IMR-90 (cell line): Measurements from ENCODE around the gene BMP8B. TPM values are rescaled to one million over a fixed set of nuclear protein-coding genes. Genes with fewer than 3 reads are reported as not detected.

Experiments used
- ATAC-seq: fragments of 200-7000 bp; cut with Tn5 transposase; 2 replicates; pipeline ENCODE4 v1.9.1; 2020; ENCODE audit warnings: low read depth, mild to moderate bottlenecking, moderate library complexity
- BruUV-seq: library from RNA; stranded (reverse); fragments of 400-500 nt; replicated peaks from 2 replicates; lab custom pipeline; 2021; lab: Mats Ljungman, UMichigan
- CTCF ChIA-PET: fragments of 300-600 bp; formaldehyde crosslinking; extraction: SDS; loops from one replicate; lab custom pipeline; 2021; ENCODE audit warnings: antibody characterized with exemption; lab: Yijun Ruan, JAX
- POLR2A ChIA-PET: fragments of 300-600 bp; sonication (Branson Sonifier 250); formaldehyde crosslinking; loops from one replicate; lab custom pipeline; 2022; ENCODE audit warnings: antibody characterized with exemption; ENCODE audit not compliant: unreplicated experiment; lab: Charles Lee
- DNase-seq: peaks from one replicate; pipeline ENCODE4 v3.0.0; 2013
- H2AFZ ChIP-seq: replicated peaks from 2 replicates; pipeline ENCODE3; 2013; ENCODE audit warnings: low read length, mild to moderate bottlenecking; ENCODE audit not compliant: poor library complexity
- H2AK5ac ChIP-seq: 2 replicates; pipeline ENCODE4 v1.6.1; 2013; ENCODE audit warnings: low read depth, low read length, inconsistent platforms
- H2AK9ac ChIP-seq: replicated peaks from 2 replicates; pipeline ENCODE3; 2013; ENCODE audit warnings: mild to moderate bottlenecking, low read depth, low read length, moderate library complexity; ENCODE audit not compliant: poor library complexity
- H2BK120ac ChIP-seq: 2 replicates; pipeline ENCODE4 v1.6.1; 2013; ENCODE audit warnings: low read depth, low read length, inconsistent platforms
- H2BK15ac ChIP-seq: 3 replicates; pipeline ENCODE4 v1.6.1; 2013; ENCODE audit warnings: low read depth, low read length, inconsistent platforms
- H2BK20ac ChIP-seq: 2 replicates; pipeline ENCODE4 v1.6.1; 2013; ENCODE audit warnings: low read depth, mild to moderate bottlenecking, inconsistent platforms, low read length, moderate library complexity
- H2BK5ac ChIP-seq: 2 replicates; pipeline ENCODE4 v1.6.1; 2013; ENCODE audit warnings: mild to moderate bottlenecking, low read depth, low read length, inconsistent platforms; ENCODE audit not compliant: poor library complexity, severe bottlenecking
- H3K14ac ChIP-seq: replicated peaks from 2 replicates; pipeline ENCODE4 v1.6.1; 2013; ENCODE audit warnings: low read depth, low read length, inconsistent platforms
- H3K18ac ChIP-seq: 2 replicates; pipeline ENCODE4 v1.6.1; 2013; ENCODE audit warnings: low read depth, low read length, control low read depth
- H3K23ac ChIP-seq: 2 replicates; pipeline ENCODE4 v1.6.1; 2013; ENCODE audit warnings: low read depth, low read length, inconsistent platforms
- H3K27ac ChIP-seq: 2 replicates; pipeline ENCODE4 v1.5.1; 2013; ENCODE audit warnings: mild to moderate bottlenecking, control low read depth, low read length; ENCODE audit not compliant: insufficient read depth
- H3K27me3 ChIP-seq: 2 replicates; pipeline ENCODE4 v1.6.1; 2013; ENCODE audit warnings: low read length; ENCODE audit not compliant: control insufficient read depth, insufficient read depth
- H3K36me3 ChIP-seq: 2 replicates; pipeline ENCODE4 v1.6.1; 2013; ENCODE audit warnings: low read length, mixed read lengths; ENCODE audit not compliant: control insufficient read depth, insufficient read depth
- H3K4ac ChIP-seq: 2 replicates; pipeline ENCODE4 v1.6.1; 2013; ENCODE audit warnings: low read depth, low read length, inconsistent platforms
- H3K4me1 ChIP-seq: 2 replicates; pipeline ENCODE4 v1.6.1; 2013; ENCODE audit warnings: low read length, mixed read lengths; ENCODE audit not compliant: control insufficient read depth, insufficient read depth
- H3K4me2 ChIP-seq: 2 replicates; pipeline ENCODE4 v1.6.1; 2013; ENCODE audit warnings: low read depth, mild to moderate bottlenecking, control low read depth, low read length, moderate library complexity
- H3K4me3 ChIP-seq: 2 replicates; pipeline ENCODE4 v1.5.1; 2013; ENCODE audit warnings: low read depth, mild to moderate bottlenecking, control low read depth, low read length, moderate library complexity; ENCODE audit not compliant: insufficient read depth
- H3K56ac ChIP-seq: 2 replicates; pipeline ENCODE4 v1.6.1; 2013; ENCODE audit warnings: low read length, inconsistent platforms; ENCODE audit not compliant: insufficient read depth; ENCODE audit errors: extremely low read depth
- H3K79me1 ChIP-seq, 2 experiments: 2 replicates each; pipeline ENCODE4 v1.6.1; 2013; ENCODE audit warnings: low read length in 2 of 2, inconsistent platforms in 1 of 2, low read depth in 1 of 2
- H3K9ac ChIP-seq: 2 replicates; pipeline ENCODE4 v1.6.1; 2013; ENCODE audit warnings: low read depth, low read length, control low read depth
- H3K9me1 ChIP-seq: 2 replicates; pipeline ENCODE4 v1.6.1; 2013; ENCODE audit warnings: low read length, inconsistent platforms; ENCODE audit not compliant: insufficient read depth
- H3K9me3 ChIP-seq: 2 replicates; pipeline ENCODE4 v1.6.1; 2013; ENCODE audit warnings: low read length; ENCODE audit not compliant: control insufficient read depth, insufficient read depth
- H4K20me1 ChIP-seq: 2 replicates; pipeline ENCODE4 v1.6.1; 2013; ENCODE audit warnings: low read length, inconsistent platforms; ENCODE audit not compliant: insufficient read depth
- H4K5ac ChIP-seq: 2 replicates; pipeline ENCODE4 v1.6.1; 2013; ENCODE audit warnings: mild to moderate bottlenecking, low read depth, low read length, control low read depth
- H4K8ac ChIP-seq, 2 experiments: 2 replicates each; pipeline ENCODE4 v1.6.1; 2013; ENCODE audit warnings: low read depth in 2 of 2, low read length in 2 of 2, control low read depth in 1 of 2, inconsistent platforms in 1 of 2
- H4K91ac ChIP-seq: 2 replicates; pipeline ENCODE4 v1.6.1; 2013; ENCODE audit warnings: low read depth, low read length, inconsistent platforms; ENCODE audit not compliant: insufficient read depth
- BHLHE40 ChIP-seq: fragments of 150-350 bp; IDR thresholded peaks from 2 replicates; pipeline ENCODE4 v1.6.1; 2016; ENCODE audit warnings: mild to moderate bottlenecking, low read depth, low read length
- CHD1 ChIP-seq: IDR thresholded peaks from 2 replicates; pipeline ENCODE4 v1.6.1; 2012; ENCODE audit warnings: low read depth, low read length, improper control_type of control experiment
- MAFK ChIP-seq: IDR thresholded peaks from 2 replicates; pipeline ENCODE4 v1.6.1; 2012; ENCODE audit warnings: low read depth, low read length, improper control_type of control experiment
- MAZ ChIP-seq: IDR thresholded peaks from 2 replicates; pipeline ENCODE4 v1.6.1; 2012; ENCODE audit warnings: low read depth, mild to moderate bottlenecking, low read length, improper control_type of control experiment, moderate library complexity, borderline replicate concordance
- MXI1 ChIP-seq: IDR thresholded peaks from 2 replicates; pipeline ENCODE4 v1.6.1; 2012; ENCODE audit warnings: low read depth, mild to moderate bottlenecking, low read length, moderate library complexity, borderline replicate concordance
- POLR2A ChIP-seq: IDR thresholded peaks from 2 replicates; pipeline ENCODE4 v1.6.1; 2012; ENCODE audit warnings: mild to moderate bottlenecking, low read depth, low read length
- RAD21 ChIP-seq: IDR thresholded peaks from 2 replicates; pipeline ENCODE4 v1.6.1; 2012; ENCODE audit warnings: low read length, improper control_type of control experiment
- WGBS, 2 experiments: methylation state at CpG; one replicate each; pipeline versions ENCODE4 v1.1.5 to v1.1.7; 2013; ENCODE audit warnings: missing lambda C conversion rate in 2 of 2; ENCODE audit not compliant: insufficient read length in 1 of 2; ENCODE audit errors: extremely low coverage in 2 of 2; 5-methylcytosine and 5-hydroxymethylcytosine counted together
- dilution Hi-C: fragments of 300-500 bp; cut with HindIII; formaldehyde crosslinking; loops from one replicate; pipeline ENCODE4 v1.14.3; 2018; ENCODE audit warnings: low sequenced_read_pairs; ENCODE audit not compliant: unreplicated experiment
- in situ Hi-C: fragments of 300-500 bp; cut with MboI; formaldehyde crosslinking; loops from 3 replicates; pipeline ENCODE4 v1.14.3; 2019; ENCODE audit warnings: low sequenced_read_pairs, inconsistent platforms, mixed read lengths
- intact Hi-C: fragments of 100-400 bp; cut with micrococcal nuclease; formaldehyde crosslinking; loops from 2 replicates; pipeline ENCODE4 v1.10.0; 2022
- polyA plus RNA-seq, 3 experiments: library from polyadenylated mRNA; depleted of rRNA; stranded (reverse); fragments of >200 nt; gene quantifications; 2 replicates each; pipeline ENCODE4 v1.2.3, GENCODE V29; 2012; ENCODE audit warnings: low replicate concordance in 1 of 3
- total RNA-seq: library from RNA; depleted of rRNA; stranded (reverse); fragments of >200 nt; gene quantifications from 2 replicates; pipeline ENCODE4 v1.2.3, GENCODE V29; 2012
- TF ChIP-seq, protein P1 (sequence below): fragments of 150-350 bp; IDR thresholded peaks from 2 replicates; pipeline ENCODE4 v1.6.1; 2016; ENCODE audit warnings: low read depth, mild to moderate bottlenecking, low read length, moderate library complexity, borderline replicate concordance

BMP8B gene
- total and polyA plus RNA-seq, 2 of the 4 experiments (the other 2 are of a cell fraction) = not detected

DNA sequence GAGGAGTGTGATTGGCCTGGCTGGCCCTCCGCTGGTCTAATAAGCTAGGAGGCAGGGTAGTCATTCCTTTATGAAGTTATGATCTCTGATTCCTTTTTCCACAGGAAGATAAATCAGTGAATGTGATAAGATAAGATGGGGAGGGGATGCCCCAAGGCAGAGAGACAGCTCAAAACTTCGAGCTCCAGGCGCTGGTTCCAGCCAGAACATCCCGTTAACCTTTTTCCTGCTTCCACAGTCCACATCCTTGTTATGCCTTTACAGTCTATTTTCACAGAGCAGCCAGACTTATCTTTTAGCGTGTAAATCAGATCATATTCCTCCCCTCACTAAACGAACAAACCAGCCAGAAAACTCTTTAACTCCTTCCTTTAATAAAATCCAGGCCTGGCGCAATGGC is 38.5 kb upstream of the BMP8B start:
- Histone ChIP-seq H4K8ac (no peak overlapping the region), H2BK5ac (no peak overlapping the region), H3K9me1 (no peaks in the 10 kb centered on the region), H2AK9ac (no peak overlapping the region), H2BK20ac (no peak overlapping the region), H3K4me1 (no peaks in the 10 kb centered on the region), H3K4ac (no peak overlapping the region), H2AK5ac (no peak overlapping the region), H3K14ac (no peak overlapping the region), H3K79me1 (no peaks in the 10 kb centered on the region), H2BK15ac (no peak overlapping the region), H3K9me3 (no peaks in the 10 kb centered on the region), H4K20me1 (no peaks in the 10 kb centered on the region), H3K27ac (no peak overlapping the region), H3K9ac (no peak overlapping the region), H2AFZ (no peak overlapping the region), H3K4me2 (no peak overlapping the region), H2BK120ac (no peak overlapping the region), H3K23ac (no peak overlapping the region), H4K5ac (no peak overlapping the region), H3K56ac (no peak overlapping the region), H3K27me3 (peaks cover 16% of the 10 kb centered on the region), H3K18ac (no peak overlapping the region), H4K91ac (no peak overlapping the region), H3K36me3 (no peaks in the 10 kb centered on the region), H3K4me3 (no peak overlapping the region)
- dilution Hi-C loops (no loop called here), in situ Hi-C loops (no loop called here), intact Hi-C loops (no loop called here)
- POLR2A ChIA-PET = no interaction called here
- TF ChIP-seq MAFK (no peak), BHLHE40 (no peak), POLR2A (no peak), RAD21 (no peak), CHD1 (no peak), MXI1 (no peak), MAZ (no peak)
- TF ChIP-seq, protein P1, sequence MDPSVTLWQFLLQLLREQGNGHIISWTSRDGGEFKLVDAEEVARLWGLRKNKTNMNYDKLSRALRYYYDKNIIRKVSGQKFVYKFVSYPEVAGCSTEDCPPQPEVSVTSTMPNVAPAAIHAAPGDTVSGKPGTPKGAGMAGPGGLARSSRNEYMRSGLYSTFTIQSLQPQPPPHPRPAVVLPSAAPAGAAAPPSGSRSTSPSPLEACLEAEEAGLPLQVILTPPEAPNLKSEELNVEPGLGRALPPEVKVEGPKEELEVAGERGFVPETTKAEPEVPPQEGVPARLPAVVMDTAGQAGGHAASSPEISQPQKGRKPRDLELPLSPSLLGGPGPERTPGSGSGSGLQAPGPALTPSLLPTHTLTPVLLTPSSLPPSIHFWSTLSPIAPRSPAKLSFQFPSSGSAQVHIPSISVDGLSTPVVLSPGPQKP = no peak
- 73% methylated on average over 4 of the region's 7 CpGs; no CpG with 5 or more reads in 1 of the 2 experiments for WGBS, 2 experiments
- CTCF ChIA-PET = interaction anchor here (0.6 to 0.9 kb wide), 2 partner anchors 9 to 77 kb away, joined by 3 read pairs; no protein-coding TSS in a partner anchor
- DNase-seq (no peak), ATAC-seq (no peak)
- no TSS peak for BruUV-seq
